IMR-90 (cell line): ENCODE measurements around the gene EAF2. TPM values are rescaled to one million over a fixed set of nuclear protein-coding genes. Genes with fewer than 3 reads are reported as not detected.

Experiments
- ATAC-seq: fragments of 200-7000 bp; cut with Tn5 transposase; 2 replicates; pipeline ENCODE4 v1.9.1; 2020; ENCODE audit warnings: low read depth, mild to moderate bottlenecking, moderate library complexity
- BruUV-seq: library from RNA; stranded (reverse); fragments of 400-500 nt; replicated peaks from 2 replicates; lab custom pipeline; 2021; lab: Mats Ljungman, UMichigan
- CTCF ChIA-PET: fragments of 300-600 bp; formaldehyde crosslinking; extraction: SDS; loops from one replicate; lab custom pipeline; 2021; ENCODE audit warnings: antibody characterized with exemption; lab: Yijun Ruan, JAX
- POLR2A ChIA-PET: fragments of 300-600 bp; sonication (Branson Sonifier 250); formaldehyde crosslinking; loops from one replicate; lab custom pipeline; 2022; ENCODE audit warnings: antibody characterized with exemption; ENCODE audit not compliant: unreplicated experiment; lab: Charles Lee
- DNase-seq: peaks from one replicate; pipeline ENCODE4 v3.0.0; 2013
- H2AFZ ChIP-seq: replicated peaks from 2 replicates; pipeline ENCODE3; 2013; ENCODE audit warnings: low read length, mild to moderate bottlenecking; ENCODE audit not compliant: poor library complexity
- H2AK5ac ChIP-seq: 2 replicates; pipeline ENCODE4 v1.6.1; 2013; ENCODE audit warnings: low read depth, low read length, inconsistent platforms
- H2AK9ac ChIP-seq: replicated peaks from 2 replicates; pipeline ENCODE3; 2013; ENCODE audit warnings: mild to moderate bottlenecking, low read depth, low read length, moderate library complexity; ENCODE audit not compliant: poor library complexity
- H2BK120ac ChIP-seq: 2 replicates; pipeline ENCODE4 v1.6.1; 2013; ENCODE audit warnings: low read depth, low read length, inconsistent platforms
- H2BK15ac ChIP-seq: 3 replicates; pipeline ENCODE4 v1.6.1; 2013; ENCODE audit warnings: low read depth, low read length, inconsistent platforms
- H2BK20ac ChIP-seq: 2 replicates; pipeline ENCODE4 v1.6.1; 2013; ENCODE audit warnings: low read depth, mild to moderate bottlenecking, inconsistent platforms, low read length, moderate library complexity
- H2BK5ac ChIP-seq: 2 replicates; pipeline ENCODE4 v1.6.1; 2013; ENCODE audit warnings: mild to moderate bottlenecking, low read depth, low read length, inconsistent platforms; ENCODE audit not compliant: poor library complexity, severe bottlenecking
- H3K14ac ChIP-seq: replicated peaks from 2 replicates; pipeline ENCODE4 v1.6.1; 2013; ENCODE audit warnings: low read depth, low read length, inconsistent platforms
- H3K18ac ChIP-seq: 2 replicates; pipeline ENCODE4 v1.6.1; 2013; ENCODE audit warnings: low read depth, low read length, control low read depth
- H3K23ac ChIP-seq: 2 replicates; pipeline ENCODE4 v1.6.1; 2013; ENCODE audit warnings: low read depth, low read length, inconsistent platforms
- H3K27ac ChIP-seq: 2 replicates; pipeline ENCODE4 v1.5.1; 2013; ENCODE audit warnings: mild to moderate bottlenecking, control low read depth, low read length; ENCODE audit not compliant: insufficient read depth
- H3K27me3 ChIP-seq: 2 replicates; pipeline ENCODE4 v1.6.1; 2013; ENCODE audit warnings: low read length; ENCODE audit not compliant: control insufficient read depth, insufficient read depth
- H3K36me3 ChIP-seq: 2 replicates; pipeline ENCODE4 v1.6.1; 2013; ENCODE audit warnings: low read length, mixed read lengths; ENCODE audit not compliant: control insufficient read depth, insufficient read depth
- H3K4ac ChIP-seq: 2 replicates; pipeline ENCODE4 v1.6.1; 2013; ENCODE audit warnings: low read depth, low read length, inconsistent platforms
- H3K4me1 ChIP-seq: 2 replicates; pipeline ENCODE4 v1.6.1; 2013; ENCODE audit warnings: low read length, mixed read lengths; ENCODE audit not compliant: control insufficient read depth, insufficient read depth
- H3K4me2 ChIP-seq: 2 replicates; pipeline ENCODE4 v1.6.1; 2013; ENCODE audit warnings: low read depth, mild to moderate bottlenecking, control low read depth, low read length, moderate library complexity
- H3K4me3 ChIP-seq: 2 replicates; pipeline ENCODE4 v1.5.1; 2013; ENCODE audit warnings: low read depth, mild to moderate bottlenecking, control low read depth, low read length, moderate library complexity; ENCODE audit not compliant: insufficient read depth
- H3K56ac ChIP-seq: 2 replicates; pipeline ENCODE4 v1.6.1; 2013; ENCODE audit warnings: low read length, inconsistent platforms; ENCODE audit not compliant: insufficient read depth; ENCODE audit errors: extremely low read depth
- H3K79me1 ChIP-seq, 2 experiments: 2 replicates each; pipeline ENCODE4 v1.6.1; 2013; ENCODE audit warnings: low read length in 2 of 2, inconsistent platforms in 1 of 2, low read depth in 1 of 2
- H3K9ac ChIP-seq: 2 replicates; pipeline ENCODE4 v1.6.1; 2013; ENCODE audit warnings: low read depth, low read length, control low read depth
- H3K9me1 ChIP-seq: 2 replicates; pipeline ENCODE4 v1.6.1; 2013; ENCODE audit warnings: low read length, inconsistent platforms; ENCODE audit not compliant: insufficient read depth
- H3K9me3 ChIP-seq: 2 replicates; pipeline ENCODE4 v1.6.1; 2013; ENCODE audit warnings: low read length; ENCODE audit not compliant: control insufficient read depth, insufficient read depth
- H4K20me1 ChIP-seq: 2 replicates; pipeline ENCODE4 v1.6.1; 2013; ENCODE audit warnings: low read length, inconsistent platforms; ENCODE audit not compliant: insufficient read depth
- H4K5ac ChIP-seq: 2 replicates; pipeline ENCODE4 v1.6.1; 2013; ENCODE audit warnings: mild to moderate bottlenecking, low read depth, low read length, control low read depth
- H4K8ac ChIP-seq, 2 experiments: 2 replicates each; pipeline ENCODE4 v1.6.1; 2013; ENCODE audit warnings: low read depth in 2 of 2, low read length in 2 of 2, control low read depth in 1 of 2, inconsistent platforms in 1 of 2
- H4K91ac ChIP-seq: 2 replicates; pipeline ENCODE4 v1.6.1; 2013; ENCODE audit warnings: low read depth, low read length, inconsistent platforms; ENCODE audit not compliant: insufficient read depth
- BHLHE40 ChIP-seq: fragments of 150-350 bp; IDR thresholded peaks from 2 replicates; pipeline ENCODE4 v1.6.1; 2016; ENCODE audit warnings: mild to moderate bottlenecking, low read depth, low read length
- CHD1 ChIP-seq: IDR thresholded peaks from 2 replicates; pipeline ENCODE4 v1.6.1; 2012; ENCODE audit warnings: low read depth, low read length, improper control_type of control experiment
- POLR2A ChIP-seq: IDR thresholded peaks from 2 replicates; pipeline ENCODE4 v1.6.1; 2012; ENCODE audit warnings: mild to moderate bottlenecking, low read depth, low read length
- RFX5 ChIP-seq: IDR thresholded peaks from 2 replicates; pipeline ENCODE4 v1.8.0; 2012; ENCODE audit warnings: low read depth, mild to moderate bottlenecking, low read length, moderate library complexity
- WGBS, 2 experiments: methylation state at CpG; one replicate each; pipeline versions ENCODE4 v1.1.5 to v1.1.7; 2013; ENCODE audit warnings: missing lambda C conversion rate in 2 of 2; ENCODE audit not compliant: insufficient read length in 1 of 2; ENCODE audit errors: extremely low coverage in 2 of 2; 5-methylcytosine and 5-hydroxymethylcytosine counted together
- dilution Hi-C: fragments of 300-500 bp; cut with HindIII; formaldehyde crosslinking; loops from one replicate; pipeline ENCODE4 v1.14.3; 2018; ENCODE audit warnings: low sequenced_read_pairs; ENCODE audit not compliant: unreplicated experiment
- in situ Hi-C: fragments of 300-500 bp; cut with MboI; formaldehyde crosslinking; loops from 3 replicates; pipeline ENCODE4 v1.14.3; 2019; ENCODE audit warnings: low sequenced_read_pairs, inconsistent platforms, mixed read lengths
- intact Hi-C: fragments of 100-400 bp; cut with micrococcal nuclease; formaldehyde crosslinking; loops from 2 replicates; pipeline ENCODE4 v1.10.0; 2022
- polyA plus RNA-seq, 3 experiments: library from polyadenylated mRNA; depleted of rRNA; stranded (reverse); fragments of >200 nt; gene quantifications; 2 replicates each; pipeline ENCODE4 v1.2.3, GENCODE V29; 2012; ENCODE audit warnings: low replicate concordance in 1 of 3
- total RNA-seq: library from RNA; depleted of rRNA; stranded (reverse); fragments of >200 nt; gene quantifications from 2 replicates; pipeline ENCODE4 v1.2.3, GENCODE V29; 2012

The EAF2 gene
- total and polyA plus RNA-seq, 2 of the 4 experiments (the other 2 are of a cell fraction) = 2.2 to 2.3 TPM

DNA sequence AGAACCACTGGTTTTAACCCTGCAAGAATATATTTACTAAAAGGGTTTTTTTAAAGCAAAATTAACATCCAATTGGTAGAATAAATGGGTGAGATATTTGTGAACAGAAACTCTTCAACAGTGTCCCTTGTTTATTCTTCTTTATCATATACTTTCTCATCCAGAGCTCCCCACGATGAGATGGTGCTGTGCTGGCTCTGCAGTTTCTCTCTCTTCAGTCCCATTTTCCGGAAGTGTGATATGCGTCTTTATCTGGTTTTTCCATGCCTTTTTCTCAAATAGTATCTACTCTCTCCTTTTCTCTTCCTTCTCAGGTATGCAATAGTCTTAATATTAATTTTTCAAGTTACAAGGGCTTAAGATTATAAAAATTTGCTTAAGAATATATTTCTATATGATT lies 1.5 kb downstream of the EAF2 start:
- no CpG with 5 or more reads among the region's 3 CpGs for WGBS, 2 experiments
- Histone ChIP-seq H2BK15ac (no peak overlapping the region), H3K9me1 (0 out of 2 replicates have a peak, but pooled peaks cover 2% of the 10 kb centered on the region), H4K8ac (no peak overlapping the region), H3K4me3 (no peak overlapping the region), H2BK20ac (no peak overlapping the region), H3K18ac (no peak overlapping the region), H3K9ac (no peak overlapping the region), H4K20me1 (no peaks in the 10 kb centered on the region), H4K91ac (no peak overlapping the region), H2AK9ac (no peak overlapping the region), H3K4ac (no peak overlapping the region), H3K79me1 (peaks cover 12 to 16% of the 10 kb centered on the region in 2 experiments), H3K14ac (no peak overlapping the region), H3K4me2 (no peak overlapping the region), H2AK5ac (no peak overlapping the region), H3K4me1 (peaks cover 2% of the 10 kb centered on the region; the same call in 1 of the 2 replicates), H3K27me3 (no peaks in the 10 kb centered on the region), H4K5ac (no peak overlapping the region), H2BK5ac (no peak overlapping the region), H3K56ac (no peak overlapping the region), H2AFZ (no peak overlapping the region), H3K23ac (no peak overlapping the region), H2BK120ac (no peak overlapping the region), H3K36me3 (no peaks in the 10 kb centered on the region), H3K9me3 (no peaks in the 10 kb centered on the region), H3K27ac (no peak overlapping the region)
- ChIA-PET CTCF (no interaction called here), POLR2A (no interaction called here)
- no peak for TF ChIP-seq RFX5
- TF ChIP-seq POLR2A = no peak
- no peak for TF ChIP-seq CHD1
- no peak for TF ChIP-seq BHLHE40
- in situ Hi-C loops (no loop called here), intact Hi-C loops (loop anchor here (10.0 kb wide), 1 partner anchor 418 kb away; no protein-coding TSS in a partner anchor), dilution Hi-C loops (no loop called here)
- no TSS peak for BruUV-seq
- DNase-seq (no peak), ATAC-seq (no peak)
